Activated T-helper 1 cell treated with anti-CD3 and anti-CD28 coated beads, Interleukin-2, amount 50 U/mL, for 16 hours (primary cell): Measurements from ENCODE around the gene C1QL3.

ENCODE experiments used
- DNase-seq, 2 donors: peaks; one replicate each; pipeline ENCODE4 v3.0.0-alpha.2; 2020; ENCODE audit warnings: low read depth in 1 of 2, low spot score in 1 of 2

The C1QL3 gene

DNA sequence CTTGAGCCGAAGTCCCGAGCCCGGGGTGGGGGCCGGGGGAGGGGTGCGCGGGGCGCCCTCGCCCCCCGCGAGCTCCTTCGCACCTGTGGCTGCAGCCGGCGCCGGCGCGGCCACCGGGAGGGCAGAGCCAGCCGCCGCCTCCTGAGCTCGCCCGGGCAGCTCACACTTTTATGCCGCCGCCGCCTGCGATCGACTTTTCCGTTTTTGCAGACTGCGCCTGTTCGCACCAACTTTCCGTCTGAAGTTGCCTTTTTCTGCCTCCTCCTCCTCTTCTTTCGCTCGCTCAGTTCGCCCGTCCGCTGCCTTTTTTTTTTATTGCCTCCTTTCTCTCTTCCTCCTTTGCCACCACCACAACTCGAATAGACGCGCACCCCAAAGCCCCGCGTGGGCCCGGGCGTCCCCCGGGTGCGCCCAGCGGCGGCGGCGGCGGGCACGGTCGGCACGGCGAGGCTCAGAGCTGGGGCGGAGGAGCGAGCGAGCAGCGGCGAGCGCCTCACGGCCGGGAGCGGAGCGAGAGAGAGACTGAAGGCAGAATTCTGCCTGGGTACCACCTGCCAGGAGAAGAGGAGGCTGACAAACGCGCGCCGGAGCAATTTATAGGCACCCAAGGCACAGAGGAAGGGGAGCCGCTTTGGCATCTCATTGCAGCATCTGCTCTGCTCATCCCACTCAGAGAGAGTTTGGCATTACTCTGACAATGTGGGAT is at the start of gene C1QL3:
Gene C1QL3, minus strand, starts transcription at position 569 of the 706 bp plus-strand sequence. CDS start 814 bp downstream, outside the sequence.
- no peak for DNase-seq

DNA sequence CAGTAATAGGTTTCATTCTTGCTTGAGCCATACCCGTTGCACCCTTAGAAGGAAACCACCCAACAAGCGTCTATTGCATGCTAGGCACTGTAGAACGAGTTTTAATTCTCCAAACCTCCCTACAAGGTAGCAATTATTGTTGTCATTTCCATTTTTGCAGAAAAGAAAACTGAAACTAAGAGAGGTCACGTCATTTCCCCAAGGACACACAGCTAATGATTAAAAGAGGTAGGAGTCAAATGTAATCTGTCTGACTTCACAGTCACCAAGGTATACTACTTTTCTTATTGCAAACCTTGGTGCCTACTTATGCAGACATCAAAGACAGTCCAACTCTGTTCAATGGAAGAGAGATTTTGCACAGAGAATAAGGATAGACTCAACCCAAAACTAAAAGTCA is 49.1 kb upstream of the C1QL3 start:
- DNase-seq: no peak

DNA sequence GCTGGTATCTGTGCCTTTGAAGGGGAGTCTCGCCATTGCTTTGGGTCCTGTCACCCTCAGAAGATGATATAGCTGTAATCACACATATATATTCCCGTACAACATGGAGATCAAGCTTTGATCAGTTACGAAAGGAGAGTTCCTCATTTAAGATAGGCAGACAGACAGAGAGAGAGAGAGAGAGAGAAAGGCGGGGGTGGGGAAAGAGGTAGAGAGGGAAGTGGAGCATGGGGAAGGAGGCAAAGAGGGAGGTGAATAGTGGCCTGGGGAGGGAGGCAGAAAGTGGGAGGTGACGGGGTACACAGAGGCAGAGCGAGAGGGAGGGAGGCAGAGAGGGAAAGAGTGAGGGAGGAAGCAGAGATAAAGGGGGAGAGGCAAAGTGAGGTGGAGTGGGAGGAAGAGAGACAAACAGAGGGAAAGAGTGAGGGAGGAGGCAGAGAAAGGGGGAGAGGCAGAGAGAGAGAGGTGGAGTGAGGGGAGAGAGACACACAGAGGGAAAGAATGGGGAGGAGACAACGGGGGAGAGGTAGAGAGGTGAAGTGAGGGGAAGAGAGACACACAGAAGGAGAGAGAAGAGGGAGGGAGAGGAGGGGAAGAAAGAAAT is 44.6 kb upstream of the C1QL3 start:
- DNase-seq: no peak

DNA sequence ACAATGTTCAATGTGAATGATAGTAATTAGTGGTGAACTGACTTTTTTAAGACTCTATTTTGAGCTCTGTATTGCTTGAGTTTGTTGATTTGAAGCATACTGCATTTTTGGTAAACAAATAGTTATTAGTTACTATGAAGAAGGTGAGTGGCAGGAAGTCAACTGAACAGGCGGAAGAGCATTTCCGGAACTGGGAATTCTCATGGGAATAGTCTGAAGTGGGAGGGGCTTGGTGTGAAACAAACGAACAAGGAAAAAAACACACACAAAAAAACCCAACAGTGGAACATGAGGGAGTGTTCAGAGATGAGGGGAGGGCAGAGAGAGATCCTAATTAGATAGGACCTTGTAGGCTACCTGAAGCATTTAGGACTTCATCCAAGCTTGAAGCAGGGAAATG is 43.9 kb upstream of the C1QL3 start:
- no peak for DNase-seq

DNA sequence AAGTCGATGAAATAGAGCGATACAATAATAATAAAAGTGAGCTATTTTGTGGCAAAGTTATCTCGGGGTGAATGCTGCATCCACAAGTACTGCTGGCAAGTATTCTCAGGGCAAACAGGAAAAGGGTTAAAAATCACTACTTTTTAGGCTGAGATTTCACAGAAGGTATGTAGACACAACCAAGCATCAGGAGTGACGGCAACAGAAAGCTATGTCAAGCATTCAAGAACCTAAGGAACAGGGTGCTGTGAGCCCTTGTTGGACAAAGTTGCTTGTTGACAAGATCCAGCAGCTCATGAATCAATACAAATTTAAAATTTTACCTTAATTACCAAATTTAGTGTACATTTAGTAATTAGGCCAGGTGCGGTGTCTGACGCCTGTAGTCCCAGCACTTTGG is 41.2 kb upstream of the C1QL3 start:
- DNase-seq: no peak

DNA sequence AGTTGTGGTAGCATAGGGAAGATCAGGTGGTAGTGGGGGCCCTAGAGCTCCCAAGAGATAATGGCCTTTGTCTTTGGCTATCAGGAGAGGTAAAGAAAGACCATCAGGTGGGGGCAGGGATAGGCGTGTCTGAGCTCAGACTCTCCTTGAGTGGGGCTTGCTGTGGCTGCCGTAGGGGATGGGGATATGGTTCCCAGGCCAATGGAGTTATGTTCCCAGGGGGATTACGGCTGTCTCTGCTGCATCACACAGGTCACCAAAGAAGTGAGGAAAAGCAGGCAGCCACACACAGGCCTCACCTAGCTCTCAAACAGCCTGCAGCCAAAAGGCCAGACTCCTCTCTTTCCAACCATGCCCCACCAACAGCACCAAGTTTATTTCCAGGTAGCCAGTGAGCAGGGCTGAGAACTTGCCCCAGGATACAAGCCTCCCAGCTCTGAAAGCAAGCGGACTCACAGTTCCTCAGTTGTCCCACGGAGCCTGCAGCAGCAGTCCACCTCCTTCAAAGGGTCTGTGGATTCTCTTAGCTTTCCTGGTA is 37.6 kb upstream of the C1QL3 start:
- DNase-seq: no peak

DNA sequence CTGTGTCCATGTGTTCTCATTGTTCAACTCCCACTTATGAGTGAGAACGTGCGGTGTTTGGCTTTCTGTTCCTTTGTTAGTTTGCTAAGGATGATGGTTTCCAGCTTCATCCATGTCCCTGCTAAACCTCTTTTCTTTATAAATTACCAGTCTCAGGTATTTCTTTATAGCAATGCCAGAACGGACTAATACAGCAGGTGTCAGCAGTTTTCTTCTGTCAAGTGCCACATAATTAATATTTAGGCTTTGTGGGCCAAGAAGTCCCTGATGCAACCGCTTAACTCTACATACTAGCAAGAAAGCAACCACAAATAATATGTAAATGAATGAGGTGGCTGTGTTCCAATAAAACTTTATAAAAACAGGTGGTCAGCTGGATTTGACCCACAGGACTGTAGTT is 26.3 kb upstream of the C1QL3 start:
- DNase-seq: no peak

DNA sequence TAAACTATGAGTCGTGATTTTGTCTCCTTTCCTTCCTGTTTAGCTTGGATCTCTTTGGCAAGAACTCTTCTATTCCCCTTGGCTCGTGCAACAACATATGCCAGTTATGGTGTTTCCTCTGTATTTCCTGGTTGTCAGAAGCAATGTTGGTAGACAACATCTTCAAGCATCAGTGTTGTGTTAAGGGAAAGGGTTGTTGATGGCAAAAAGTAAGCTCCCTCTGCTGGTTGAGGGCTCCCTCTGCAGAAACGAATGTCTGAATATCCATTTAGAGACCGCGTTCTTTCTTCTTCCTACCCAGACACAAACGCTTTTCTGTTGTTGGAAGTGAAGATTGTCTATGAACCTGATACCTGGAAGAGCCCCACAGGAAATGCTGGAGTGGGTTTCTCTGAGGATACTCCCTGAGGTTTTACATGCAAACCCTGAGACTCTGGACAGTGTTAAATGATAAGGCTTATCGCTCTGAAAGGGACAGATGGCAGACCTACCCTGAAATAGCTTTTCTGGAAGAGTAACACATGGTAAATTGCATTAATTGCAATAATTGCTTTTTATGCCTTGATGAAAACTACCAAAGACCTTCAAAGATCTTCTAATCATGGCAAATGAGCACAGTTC is 23.5 kb upstream of the C1QL3 start:
- DNase-seq: no peak

DNA sequence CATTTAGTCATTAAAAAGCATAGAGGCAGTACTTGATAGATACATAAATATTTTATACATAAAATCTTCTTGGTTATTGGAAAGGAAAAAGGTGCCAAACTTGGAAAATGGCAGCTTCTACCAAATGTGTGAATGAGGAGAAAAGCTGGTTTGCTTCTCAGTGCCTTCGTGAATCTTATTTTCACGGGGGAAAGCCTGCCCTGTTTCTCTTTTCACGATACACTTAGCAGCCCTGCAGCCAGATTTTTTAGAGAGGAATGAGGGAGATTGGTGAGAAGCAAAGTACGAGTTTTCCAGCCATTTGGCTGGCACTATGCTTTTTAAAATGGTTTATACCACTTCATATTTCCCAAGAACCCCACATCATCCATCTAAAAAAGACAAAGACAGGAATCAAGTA is 22.9 kb upstream of the C1QL3 start:
- no peak for DNase-seq

DNA sequence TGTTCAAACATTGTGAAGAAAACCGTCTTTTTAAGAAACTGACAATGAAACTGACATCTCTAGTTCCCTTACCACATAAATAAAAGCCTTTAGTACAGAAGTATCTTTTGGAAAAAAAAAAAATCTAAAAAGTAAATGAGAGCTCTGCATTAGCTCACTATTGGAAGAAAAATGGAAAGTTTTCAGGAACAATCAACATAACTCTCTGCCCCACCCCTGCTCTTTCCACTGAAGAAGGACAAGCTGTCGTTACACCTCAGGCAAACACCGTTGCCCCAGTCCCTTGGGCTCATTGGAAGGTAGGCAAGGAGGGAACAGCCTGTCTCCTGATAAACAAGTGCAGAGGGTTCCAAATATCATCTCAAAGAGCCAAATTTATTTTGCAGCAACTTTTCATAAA is 22.4 kb upstream of the C1QL3 start:
- DNase-seq: no peak

DNA sequence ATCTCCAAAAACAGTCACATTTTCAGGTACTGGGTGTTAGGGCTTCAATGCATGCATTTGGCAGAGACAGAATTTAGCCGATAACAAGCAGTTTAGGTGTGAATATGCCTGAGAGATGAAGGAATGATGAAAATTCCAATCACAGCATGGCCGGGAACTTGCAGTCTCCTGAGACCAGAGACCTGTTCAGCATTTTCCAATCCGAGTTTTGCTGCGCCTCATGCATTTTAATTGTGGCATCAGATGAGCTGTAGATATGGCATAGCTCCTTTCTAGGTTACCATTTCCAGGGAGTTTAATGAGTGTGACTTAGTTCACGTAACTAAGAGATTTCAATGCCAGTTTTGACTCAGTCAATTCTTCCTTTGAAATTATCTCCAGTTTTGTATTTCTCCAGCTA is 14.5 kb upstream of the C1QL3 start:
- no peak for DNase-seq

DNA sequence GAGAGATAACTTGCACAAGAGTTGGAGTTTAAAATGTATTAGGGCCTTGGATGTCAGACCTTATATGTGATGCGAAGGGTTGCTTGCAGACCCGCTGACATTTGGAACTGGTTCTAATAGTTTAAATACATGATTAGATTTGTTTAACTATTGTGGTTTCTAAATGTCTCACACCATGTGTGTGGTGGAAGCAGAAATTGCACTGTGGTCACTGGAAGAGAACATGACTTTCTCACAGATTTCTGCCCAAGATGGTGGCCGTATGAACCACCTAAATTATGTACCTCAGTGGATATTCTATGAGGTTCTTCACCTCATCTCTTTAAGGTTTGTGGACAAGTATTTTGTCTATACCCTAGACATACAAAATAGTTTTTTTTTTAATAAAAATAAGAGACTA is 8.2 kb upstream of the C1QL3 start:
- no peak for DNase-seq

DNA sequence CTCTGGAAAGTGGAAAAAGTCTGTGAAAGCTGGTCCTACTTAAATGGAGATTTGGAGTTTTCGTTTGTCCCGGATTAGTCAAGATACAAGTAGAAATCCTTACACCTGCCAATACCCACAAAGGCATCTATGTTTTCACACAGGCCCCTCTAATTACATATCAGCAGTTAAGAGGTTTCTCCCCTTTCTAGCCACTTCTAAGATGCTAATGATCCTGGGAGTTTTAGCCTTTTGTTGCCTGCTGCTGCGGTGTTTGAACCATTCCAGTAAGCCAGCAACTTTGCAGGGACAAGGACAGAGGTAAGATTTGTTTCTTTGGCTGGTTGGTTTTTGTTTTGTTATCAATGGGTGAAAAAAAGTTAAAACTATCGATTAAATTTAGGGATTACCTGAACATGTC is 5.8 kb upstream of the C1QL3 start:
- DNase-seq: no peak

DNA sequence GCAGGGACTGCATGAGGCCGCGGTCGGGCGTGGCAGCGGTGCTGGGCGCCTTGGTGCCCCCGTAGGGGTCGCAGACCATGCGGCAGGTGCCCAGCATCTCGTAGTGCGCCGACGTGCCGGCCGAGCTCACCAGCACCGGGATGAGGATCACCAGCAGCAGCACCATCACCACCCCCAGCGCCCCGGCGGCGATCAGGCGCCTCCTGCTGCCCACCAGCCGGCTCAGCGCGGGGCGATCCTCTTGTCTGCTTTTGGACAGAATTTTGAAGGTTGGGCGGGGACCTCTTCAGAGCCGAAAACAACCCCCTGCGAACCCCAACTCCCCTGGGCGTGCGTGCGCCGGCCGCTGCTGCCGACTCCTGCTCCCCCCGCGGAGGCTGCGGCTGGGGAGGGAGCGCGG is 779 bp downstream of the C1QL3 start:
- no peak for DNase-seq

DNA sequence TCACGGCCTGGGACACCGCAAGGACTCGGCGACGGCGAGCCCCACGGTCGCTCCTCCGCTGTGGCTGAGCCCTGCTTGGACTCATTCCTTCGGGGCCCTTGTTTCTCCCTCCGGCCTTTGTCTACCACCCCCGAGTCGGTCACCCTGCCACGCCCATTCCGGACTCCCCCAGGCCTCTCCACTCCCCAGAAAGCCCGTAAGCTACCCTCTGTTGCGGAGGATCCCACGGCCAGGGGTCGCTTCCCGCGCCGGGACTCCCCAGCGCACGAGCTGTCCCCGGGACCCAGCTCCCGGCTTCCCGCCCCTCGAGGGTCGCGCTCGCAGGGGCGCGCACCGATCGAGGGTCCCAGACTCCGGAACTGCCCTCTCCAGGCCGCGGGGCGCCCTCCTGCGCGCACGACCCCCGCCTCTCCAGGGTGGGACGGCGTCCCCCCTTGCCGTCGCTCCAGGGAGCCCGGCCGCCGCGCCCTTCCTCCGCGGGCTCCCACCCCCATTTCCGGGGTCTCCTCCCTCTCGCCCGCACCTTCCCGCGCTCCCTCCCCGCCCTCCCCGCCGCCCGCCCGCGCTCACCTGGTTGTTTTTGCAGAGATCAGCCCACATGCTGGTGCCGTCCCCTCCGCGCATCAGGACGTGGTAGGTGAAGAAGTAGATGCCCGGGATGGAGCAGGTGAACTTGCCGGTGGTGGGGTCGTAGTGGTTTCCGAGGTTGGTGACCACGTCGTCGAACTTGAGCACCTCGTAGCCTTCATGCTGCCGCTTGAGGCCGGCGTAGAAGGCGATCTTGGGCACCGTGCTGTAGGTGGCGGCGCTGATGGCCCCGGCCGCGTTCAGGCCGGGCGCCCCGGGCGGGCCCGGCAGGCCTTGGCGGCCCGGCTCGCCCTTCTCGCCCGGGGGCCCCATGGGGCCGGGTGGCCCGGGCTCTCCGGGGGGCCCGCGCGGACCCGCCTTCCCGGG is 1.5 kb downstream of the C1QL3 start:
- DNase-seq: no peak

DNA sequence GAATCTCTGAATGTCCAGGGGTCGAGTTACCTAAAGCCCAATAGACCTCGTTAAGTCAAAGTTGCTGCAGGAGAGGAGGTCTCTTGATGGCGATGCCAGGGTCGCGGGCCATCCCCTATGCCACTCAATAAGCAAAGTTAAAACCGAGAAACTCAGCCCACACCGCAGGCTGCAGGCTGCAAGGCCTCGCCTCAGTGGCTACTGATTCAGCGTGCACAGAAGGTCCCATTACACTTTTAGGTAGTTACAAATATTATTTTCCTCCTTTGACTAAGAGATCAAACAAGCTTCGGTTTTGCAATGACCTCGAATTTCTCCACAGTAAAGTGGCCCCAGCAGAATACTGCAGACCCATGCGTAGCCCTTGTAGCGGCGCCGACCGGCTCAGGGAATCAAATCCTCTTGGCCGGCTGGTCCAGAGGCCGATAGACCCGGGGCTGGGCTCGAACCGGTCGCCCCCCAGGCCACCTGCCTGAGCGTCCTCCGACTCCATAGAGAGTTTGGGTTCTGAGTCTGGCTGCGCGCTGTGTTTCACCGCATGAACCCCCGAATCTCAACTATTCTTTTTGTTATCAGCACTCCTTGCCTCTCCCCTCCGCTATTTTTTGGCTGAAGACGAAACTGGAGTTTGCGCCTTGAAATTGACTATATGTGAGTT is 2.3 kb downstream of the C1QL3 start:
- DNase-seq: no peak

DNA sequence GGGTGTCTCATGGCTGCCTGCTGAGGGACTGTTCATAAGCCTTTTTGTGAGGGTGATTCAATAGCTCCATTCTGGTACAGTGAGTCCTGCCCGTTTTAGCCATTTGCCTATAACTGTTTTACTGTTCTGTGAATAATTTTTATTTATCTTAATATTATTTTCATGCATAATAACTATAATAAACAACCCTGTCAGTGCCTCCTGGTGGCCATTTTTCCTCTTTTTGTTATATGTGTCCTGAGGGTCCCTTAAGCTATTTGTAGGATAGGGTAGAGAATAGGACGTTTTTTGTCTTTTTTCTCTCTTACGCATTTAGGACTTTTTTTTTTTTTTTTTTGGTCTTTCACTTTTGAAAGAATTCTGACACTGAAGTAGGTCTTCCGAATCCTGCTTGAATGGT is 2.9 kb downstream of the C1QL3 start:
- no peak for DNase-seq

DNA sequence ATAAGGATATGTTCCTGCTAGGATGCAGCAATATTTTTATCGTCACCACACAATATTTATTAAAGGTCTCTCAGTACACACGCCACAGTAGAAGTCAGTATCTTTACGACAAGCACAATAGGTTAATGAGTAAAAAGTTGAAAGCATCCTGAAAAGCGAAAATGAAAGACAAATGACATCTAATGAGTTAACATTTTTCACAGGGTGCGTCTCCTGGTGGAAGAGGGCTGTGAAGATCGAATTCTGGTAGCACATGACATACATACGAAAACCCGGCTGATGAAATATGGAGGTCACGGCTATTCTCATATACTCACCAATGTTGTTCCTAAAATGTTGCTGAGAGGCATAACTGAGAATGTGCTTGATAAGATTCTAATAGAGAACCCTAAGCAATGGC is 10.8 kb downstream of the C1QL3 start:
- no peak for DNase-seq

DNA sequence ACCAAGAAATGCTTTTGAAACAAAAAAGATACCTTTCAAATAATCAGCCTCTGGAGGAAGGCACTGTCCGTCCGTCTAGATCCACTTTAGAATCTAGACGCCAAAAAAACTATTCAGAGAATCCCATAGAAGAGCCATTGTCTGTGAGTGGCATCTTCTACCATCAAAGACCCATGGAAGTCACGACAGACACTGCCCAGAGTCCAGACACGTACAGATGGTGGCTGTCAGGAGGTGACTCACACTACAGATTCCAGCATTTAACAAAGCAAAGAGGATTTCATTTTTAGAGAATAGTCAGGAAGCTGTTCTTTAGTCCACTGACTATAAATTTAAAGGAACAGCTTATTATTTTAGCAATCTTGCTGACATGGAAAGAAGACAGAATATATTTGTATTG is 11.7 kb downstream of the C1QL3 start:
- DNase-seq: no peak

DNA sequence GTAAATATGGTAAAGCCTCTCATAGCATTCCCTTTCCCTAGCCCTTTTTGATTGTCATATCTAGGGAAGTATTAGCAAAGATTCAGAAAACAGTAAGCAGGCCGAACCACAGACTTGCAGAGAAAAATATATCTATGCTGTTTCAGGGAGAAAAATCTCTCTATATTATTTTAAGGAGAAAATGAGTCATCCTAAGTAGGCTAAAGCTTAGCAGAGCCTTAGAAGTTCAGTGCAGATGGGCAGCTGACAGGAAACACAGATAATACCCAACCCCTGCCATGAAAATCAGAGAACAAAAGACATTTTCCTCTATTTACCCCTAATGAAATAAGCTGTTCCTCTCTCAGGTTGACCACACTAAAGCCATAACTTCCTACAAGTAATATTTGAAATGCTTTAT is 16.5 kb downstream of the C1QL3 start:
- no peak for DNase-seq

DNA sequence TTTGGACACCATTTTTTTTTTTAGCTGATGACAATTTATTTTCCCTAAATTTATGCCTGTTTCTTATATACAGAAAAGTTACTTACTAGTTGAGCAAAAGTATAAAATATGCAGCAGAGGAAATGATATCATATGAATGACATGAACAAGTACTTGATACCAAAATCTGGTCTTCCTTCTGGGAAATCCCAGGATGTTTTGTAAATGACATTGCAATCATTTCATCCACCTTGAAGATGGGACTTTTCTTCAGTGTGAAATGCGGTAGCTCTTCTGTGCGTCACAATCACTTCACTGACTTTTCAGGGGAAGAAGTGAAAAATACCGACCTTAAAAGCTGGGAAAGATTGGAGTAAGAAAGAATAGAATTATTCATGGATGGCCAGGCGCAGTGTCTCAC is 23.8 kb downstream of the C1QL3 start:
- DNase-seq: no peak
